K562 (cell line): ENCODE data around the gene RPS19BP1. TPM values are rescaled to one million over a fixed set of nuclear protein-coding genes. Genes with fewer than 3 reads are reported as not detected.

ENCODE experiments used
- BDP1 ChIP-seq: IDR thresholded peaks from 3 replicates; pipeline ENCODE4 v1.6.1; 2011; ENCODE audit not compliant: insufficient read length, insufficient read depth
- CCAR2 ChIP-seq: fragments of 200-400 bp; formaldehyde crosslinking; IDR thresholded peaks from 2 replicates; pipeline ENCODE4 v1.6.1; 2017; ENCODE audit warnings: mild to moderate bottlenecking, low read depth, low read length
- KAT2B ChIP-seq: IDR thresholded peaks from one replicate; pipeline ENCODE4 v1.6.1; 2012; ENCODE audit warnings: low read depth, mild to moderate bottlenecking, control low read depth, inconsistent platforms, low read length, moderate library complexity
- MECOM ChIP-seq: fragments of 250-450 bp; sonication (Bioruptor Pico); IDR thresholded peaks from 2 replicates; pipeline ENCODE4 v1.8.0; 2022; ENCODE audit warnings: inconsistent platforms
- NCOA6 ChIP-seq: fragments of 450-650 bp; IDR thresholded peaks from 2 replicates; pipeline ENCODE4 v1.6.1; 2017; ENCODE audit warnings: mild to moderate bottlenecking
- PBX2 ChIP-seq, 2 experiments: IDR thresholded peaks in 1 of 2; conservative IDR thresholded peaks in 1 of 2; 2 replicates each; pipeline ENCODE4 v1.6.1; 2016; ENCODE audit warnings: low read depth in 2 of 2, mild to moderate bottlenecking in 1 of 2, missing compliant biosample characterization in 1 of 2, missing genetic modification characterization in 1 of 2, moderate library complexity in 1 of 2
- TEAD4 ChIP-seq, 2 experiments: sonication (generic) in 1 of 2; formaldehyde crosslinking in 1 of 2; IDR thresholded peaks; 2 replicates each; pipeline versions ENCODE4 v1.6.1 to v1.8.0; 2012 to 2022; ENCODE audit warnings: borderline replicate concordance in 1 of 2, inconsistent platforms in 1 of 2, low read length in 1 of 2, mild to moderate bottlenecking in 1 of 2, missing genetic modification reagents in 1 of 2
- TGIF2 ChIP-seq: sonication (generic); formaldehyde crosslinking; IDR thresholded peaks from 2 replicates; pipeline ENCODE4 v1.8.1; 2022; ENCODE audit warnings: mild to moderate bottlenecking, missing genetic modification reagents, moderate library complexity
- ZHX1 ChIP-seq: fragments of 150-350 bp; conservative IDR thresholded peaks from 2 replicates; pipeline ENCODE4 v1.6.1; 2014; ENCODE audit warnings: low read length
- ZKSCAN1 ChIP-seq: fragments of 150-350 bp; IDR thresholded peaks from 2 replicates; pipeline ENCODE4 v1.6.1; 2016; ENCODE audit warnings: low read depth, low read length
- ZNF407 ChIP-seq: fragments of 450-650 bp; IDR thresholded peaks from 2 replicates; pipeline ENCODE4 v1.6.1; 2016; ENCODE audit warnings: low read depth
- ZNF436 ChIP-seq: fragments of 250-450, 450-650 bp; sonication (Bioruptor Pico); formaldehyde crosslinking; IDR thresholded peaks from 2 replicates; pipeline ENCODE4 v1.7.0; 2020; ENCODE audit warnings: mild to moderate bottlenecking
- ZNF77 ChIP-seq: fragments of 250-450 bp; sonication (Bioruptor Pico); IDR thresholded peaks from 2 replicates; pipeline ENCODE4 v1.5.0; 2020
- polyA plus RNA-seq, 8 experiments: library from polyadenylated mRNA; depleted of rRNA in 4 of 8; stranded (reverse) in 5 of 8; unstranded in 3 of 8; fragments of >200 nt; fragmentation: Nextera tagmentation in 2 of 8; fragmentation: Illumina TruSeq in 1 of 8; extraction: Ambion mirVana in 2 of 8; extraction: Trizol in 1 of 8; gene quantifications; 2 replicates each; pipeline versions ENCODE4 v1.2.1 to v1.2.3, GENCODE V29; 2011 to 2014; ENCODE audit warnings: inconsistent platforms in 1 of 8, missing spikeins in 1 of 8
- total RNA-seq, 7 experiments: library from RNA; depleted of rRNA in 6 of 7; stranded (reverse); fragments of >200 nt in 6 of 7; fragmentation: Illumina TruSeq in 2 of 7; extraction: Trizol in 2 of 7; gene quantifications; 2 replicates each; pipeline versions ENCODE4 v1.2.1 to v1.2.3, GENCODE V29; 2011 to 2021; ENCODE audit warnings: low replicate concordance in 1 of 7

RPS19BP1 gene
- total and polyA plus RNA-seq, 9 of the 15 experiments (the other 6 are each of a cell fraction or from before 2014, with no cell fraction given) = 3.0 to 223 (median 84.3) TPM

GRCh38 chr22:39522567-39523300, 9.8 kb downstream of the RPS19BP1 start (continued):
- no peak for TF ChIP-seq ZNF407
- TF ChIP-seq ZNF77 (CRISPR knock-in tag) = peak; percentile 63; the same call in 1 of the 2 replicates
- TF ChIP-seq ZNF436 (CRISPR knock-in tag) = no peak; the same call in 1 of the 2 replicates
- no peak for TF ChIP-seq NCOA6
- TF ChIP-seq ZHX1 = no peak
- TF ChIP-seq KAT2B = no peak
- no peak for TF ChIP-seq PBX2 (CRISPR knock-in tag; IDR thresholded peaks at IDR 0.05; ENCODE audit: low read depth)
- no peak for TF ChIP-seq PBX2 (tag; conservative IDR thresholded peaks at IDR 0.05; ENCODE audit: low read depth)
- no peak for TF ChIP-seq MECOM (CRISPR knock-in tag)
- TF ChIP-seq BDP1 = no peak
- TF ChIP-seq CCAR2 = no peak
- TF ChIP-seq TEAD4 (IDR thresholded peaks at IDR 0.05; ENCODE audit: low read length) = peak; percentile 31
- TF ChIP-seq TEAD4 (CRISPR knock-in tag; IDR thresholded peaks at IDR 0.05; ENCODE audit: borderline replicate concordance) = no peak
- no peak; the same call in 1 of the 2 replicates for TF ChIP-seq TGIF2 (CRISPR knock-in tag)
- no peak for TF ChIP-seq ZKSCAN1
